HG02798 (cell line): Measurements from ENCODE around the gene ITSN2.
"Not testable (repeated sequence)": the region's sequence is repeated elsewhere in the genome, so short reads cannot be mapped to it uniquely, and the experiment has no call there.

Source experiments
- ATAC-seq: cut with Tn5 transposase; IDR thresholded peaks from one replicate; pipeline ENCODE4 v1.9.1; 2021; ENCODE audit warnings: mild to moderate bottlenecking; ENCODE audit not compliant: unreplicated experiment, poor library complexity

ITSN2 gene

GRCh38 chr2:24225499-24226242, 134.7 kb downstream of the ITSN2 start:
- ATAC-seq = no peak

- no peak for ATAC-seq
These were observed 137.4 kb downstream of the ITSN2 start for GRCh38 chr2:24222946-24223345.

- ATAC-seq = no peak
These were observed 138.8 kb downstream of the ITSN2 start for GRCh38 chr2:24221343-24222050.

- no peak for ATAC-seq
These were observed 139.6 kb downstream of the ITSN2 start for GRCh38 chr2:24220554-24221291.

- ATAC-seq = peak; percentile 90
These were observed 145.5 kb downstream of the ITSN2 start for GRCh38 chr2:24214880-24215279.

- no peak for ATAC-seq
These were observed 148.9 kb downstream of the ITSN2 start for GRCh38 chr2:24211408-24211807.

- ATAC-seq = no peak
These were observed 149.6 kb downstream of the ITSN2 start for GRCh38 chr2:24210723-24211122.

- no peak for ATAC-seq
These were observed 150.3 kb downstream of the ITSN2 start for GRCh38 chr2:24210106-24210455.

GRCh38 chr2:24209389-24210105, 150.8 kb downstream of the ITSN2 start:
- ATAC-seq = no peak

GRCh38 chr2:24208490-24208889, 151.8 kb downstream of the ITSN2 start:
- ATAC-seq = no peak

GRCh38 chr2:24207359-24207758, 153.0 kb downstream of the ITSN2 start:
- ATAC-seq = no peak

- ATAC-seq = no peak
These were observed 153.6 kb downstream of the ITSN2 start for GRCh38 chr2:24206714-24207113.

GRCh38 chr2:24206242-24206641, 154.1 kb downstream of the ITSN2 start:
- ATAC-seq = no peak

- ATAC-seq = no peak
These were observed 155.2 kb downstream of the ITSN2 start for GRCh38 chr2:24205131-24205530.

GRCh38 chr2:24204505-24204904, 155.8 kb downstream of the ITSN2 start:
- no peak for ATAC-seq

- no peak for ATAC-seq
These were observed 156.6 kb downstream of the ITSN2 start for GRCh38 chr2:24203787-24204150.

GRCh38 chr2:24203029-24203786, 157.1 kb downstream of the ITSN2 start:
- no peak for ATAC-seq

GRCh38 chr2:24200799-24201198, 159.5 kb downstream of the ITSN2 start:
- ATAC-seq = no peak

- ATAC-seq = no peak
These were observed 160.3 kb downstream of the ITSN2 start for GRCh38 chr2:24199968-24200590.

- not testable (repeated sequence) for ATAC-seq
These were observed 163.1 kb downstream of the ITSN2 start for GRCh38 chr2:24197213-24197612.
